ENCODE data around the gene BNC2.

DNA sequence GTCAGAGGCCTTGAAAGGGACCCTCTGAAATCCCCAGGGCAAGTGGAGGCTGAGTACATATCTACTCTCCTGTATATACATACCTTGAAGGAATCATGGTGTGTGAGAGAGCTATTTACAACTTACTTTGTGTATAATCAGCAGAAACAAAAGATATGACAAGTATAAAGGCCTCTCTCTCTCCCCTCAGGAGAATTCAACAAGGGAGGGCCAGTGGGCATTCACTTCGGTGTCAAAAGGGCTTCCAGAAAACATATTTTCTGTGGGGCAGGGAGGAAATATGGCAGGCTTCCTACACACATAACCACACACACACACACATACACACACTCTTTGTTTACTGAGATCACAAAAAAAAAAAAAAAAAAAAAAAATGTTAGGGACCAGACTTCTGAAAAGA is 181.7 kb downstream of the BNC2 start:
- TF ChIP-seq, protein P1, sequence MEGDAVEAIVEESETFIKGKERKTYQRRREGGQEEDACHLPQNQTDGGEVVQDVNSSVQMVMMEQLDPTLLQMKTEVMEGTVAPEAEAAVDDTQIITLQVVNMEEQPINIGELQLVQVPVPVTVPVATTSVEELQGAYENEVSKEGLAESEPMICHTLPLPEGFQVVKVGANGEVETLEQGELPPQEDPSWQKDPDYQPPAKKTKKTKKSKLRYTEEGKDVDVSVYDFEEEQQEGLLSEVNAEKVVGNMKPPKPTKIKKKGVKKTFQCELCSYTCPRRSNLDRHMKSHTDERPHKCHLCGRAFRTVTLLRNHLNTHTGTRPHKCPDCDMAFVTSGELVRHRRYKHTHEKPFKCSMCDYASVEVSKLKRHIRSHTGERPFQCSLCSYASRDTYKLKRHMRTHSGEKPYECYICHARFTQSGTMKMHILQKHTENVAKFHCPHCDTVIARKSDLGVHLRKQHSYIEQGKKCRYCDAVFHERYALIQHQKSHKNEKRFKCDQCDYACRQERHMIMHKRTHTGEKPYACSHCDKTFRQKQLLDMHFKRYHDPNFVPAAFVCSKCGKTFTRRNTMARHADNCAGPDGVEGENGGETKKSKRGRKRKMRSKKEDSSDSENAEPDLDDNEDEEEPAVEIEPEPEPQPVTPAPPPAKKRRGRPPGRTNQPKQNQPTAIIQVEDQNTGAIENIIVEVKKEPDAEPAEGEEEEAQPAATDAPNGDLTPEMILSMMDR (IDR thresholded peaks at IDR 0.05) = no peak
- no peak for TF ChIP-seq SIN3A (IDR thresholded peaks at IDR 0.05; ENCODE audit: borderline replicate concordance, insufficient read depth, low read depth, low read length)
- TF ChIP-seq, protein P2, sequence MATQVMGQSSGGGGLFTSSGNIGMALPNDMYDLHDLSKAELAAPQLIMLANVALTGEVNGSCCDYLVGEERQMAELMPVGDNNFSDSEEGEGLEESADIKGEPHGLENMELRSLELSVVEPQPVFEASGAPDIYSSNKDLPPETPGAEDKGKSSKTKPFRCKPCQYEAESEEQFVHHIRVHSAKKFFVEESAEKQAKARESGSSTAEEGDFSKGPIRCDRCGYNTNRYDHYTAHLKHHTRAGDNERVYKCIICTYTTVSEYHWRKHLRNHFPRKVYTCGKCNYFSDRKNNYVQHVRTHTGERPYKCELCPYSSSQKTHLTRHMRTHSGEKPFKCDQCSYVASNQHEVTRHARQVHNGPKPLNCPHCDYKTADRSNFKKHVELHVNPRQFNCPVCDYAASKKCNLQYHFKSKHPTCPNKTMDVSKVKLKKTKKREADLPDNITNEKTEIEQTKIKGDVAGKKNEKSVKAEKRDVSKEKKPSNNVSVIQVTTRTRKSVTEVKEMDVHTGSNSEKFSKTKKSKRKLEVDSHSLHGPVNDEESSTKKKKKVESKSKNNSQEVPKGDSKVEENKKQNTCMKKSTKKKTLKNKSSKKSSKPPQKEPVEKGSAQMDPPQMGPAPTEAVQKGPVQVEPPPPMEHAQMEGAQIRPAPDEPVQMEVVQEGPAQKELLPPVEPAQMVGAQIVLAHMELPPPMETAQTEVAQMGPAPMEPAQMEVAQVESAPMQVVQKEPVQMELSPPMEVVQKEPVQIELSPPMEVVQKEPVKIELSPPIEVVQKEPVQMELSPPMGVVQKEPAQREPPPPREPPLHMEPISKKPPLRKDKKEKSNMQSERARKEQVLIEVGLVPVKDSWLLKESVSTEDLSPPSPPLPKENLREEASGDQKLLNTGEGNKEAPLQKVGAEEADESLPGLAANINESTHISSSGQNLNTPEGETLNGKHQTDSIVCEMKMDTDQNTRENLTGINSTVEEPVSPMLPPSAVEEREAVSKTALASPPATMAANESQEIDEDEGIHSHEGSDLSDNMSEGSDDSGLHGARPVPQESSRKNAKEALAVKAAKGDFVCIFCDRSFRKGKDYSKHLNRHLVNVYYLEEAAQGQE (IDR thresholded peaks at IDR 0.05; ENCODE audit: insufficient read depth in 1 of 2, low read depth in 2 of 2, low read length in 1 of 2) = no peak
- no peak for TF ChIP-seq POLR2AphosphoS5 (IDR thresholded peaks at IDR 0.05; ENCODE audit: low read depth, low read length)

Data from Panc1 (cell line).